ENCODE data around the gene NTF3. TPM values are rescaled to one million over a fixed set of nuclear protein-coding genes. Genes with fewer than 3 reads are reported as not detected.

The NTF3 gene
- total RNA-seq, 2 donors from 2014 or later, result 0.63 to 0.67 TPM

- Histone ChIP-seq H3K27me3 (no peaks in the 10 kb centered on the region), H3K4me3 (no peak overlapping the region), H3K9me3 (no peaks in the 10 kb centered on the region), H3K4me1 (peaks cover 0 to 7% of the 10 kb centered on the region in 2 donors), H3K36me3 (no peaks in the 10 kb centered on the region), H3K27ac (no peak overlapping the region)
- TF ChIP-seq CTCF (IDR thresholded peaks at IDR 0.05), result no peak
- no peak for DNase-seq (ENCODE audit: low spot score)
Measured at GRCh38 chr12:5511256-5511643, 79.3 kb downstream of the NTF3 start.

GRCh38 chr12:5511644-5512600 lies 80.0 kb downstream of the NTF3 start:
- H3K27me3 ChIP-seq, result no peaks in the 10 kb centered on the region
- H3K4me1 ChIP-seq, result peaks cover 0 to 7% of the 10 kb centered on the region in 2 donors
- H3K27ac ChIP-seq, result no peak overlapping the region
- no peak overlapping the region for H3K4me3 ChIP-seq
- no peaks in the 10 kb centered on the region for H3K36me3 ChIP-seq
- H3K9me3 ChIP-seq, result no peaks in the 10 kb centered on the region
- TF ChIP-seq CTCF (IDR thresholded peaks at IDR 0.05), result peak; percentile 24 to 61
- peak; percentile 56 for DNase-seq (ENCODE audit: low spot score)

GRCh38 chr12:5512601-5512970 lies 80.7 kb downstream of the NTF3 start:
- TF ChIP-seq CTCF (IDR thresholded peaks at IDR 0.05), result no peak
- H3K27me3 ChIP-seq, result no peaks in the 10 kb centered on the region
- DNase-seq (ENCODE audit: low spot score), result peak; percentile 21
- H3K4me1 ChIP-seq, result peaks cover 0 to 7% of the 10 kb centered on the region in 2 donors
- H3K27ac ChIP-seq, result no peak overlapping the region
- H3K36me3 ChIP-seq, result no peaks in the 10 kb centered on the region
- no peaks in the 10 kb centered on the region for H3K9me3 ChIP-seq
- H3K4me3 ChIP-seq, result no peak overlapping the region

GRCh38 chr12:5513406-5513805 lies 81.5 kb downstream of the NTF3 start:
- Histone ChIP-seq H3K4me1 (peaks cover 0 to 7% of the 10 kb centered on the region in 2 donors), H3K9me3 (no peaks in the 10 kb centered on the region), H3K36me3 (no peaks in the 10 kb centered on the region), H3K27ac (no peak overlapping the region), H3K27me3 (no peaks in the 10 kb centered on the region), H3K4me3 (no peak overlapping the region)
- peak; percentile 28 for DNase-seq (ENCODE audit: low spot score)
- TF ChIP-seq CTCF (IDR thresholded peaks at IDR 0.05), result no peak

- Histone ChIP-seq H3K36me3 (no peaks in the 10 kb centered on the region), H3K9me3 (no peaks in the 10 kb centered on the region), H3K27ac (no peak overlapping the region), H3K4me3 (no peak overlapping the region), H3K27me3 (no peaks in the 10 kb centered on the region), H3K4me1 (peaks cover 0 to 7% of the 10 kb centered on the region in 2 donors)
- TF ChIP-seq CTCF (IDR thresholded peaks at IDR 0.05), result no peak
- peak; percentile 49 for DNase-seq (ENCODE audit: low spot score)
Measured at GRCh38 chr12:5514016-5514415, 82.1 kb downstream of the NTF3 start.
